ENCODE data around the gene CLIC5.

Gene CLIC5

GRCh38 chr6:45965007-45965406, 50.7 kb downstream of the CLIC5 start:
- TF ChIP-seq CTCF (conservative IDR thresholded peaks at IDR 0.05; ENCODE audit: control insufficient read depth, insufficient read depth, low read depth, low read length) = no peak
- DNase-seq (ENCODE audit: low read depth) = peak; percentile 46
- H3K4me3 ChIP-seq (ENCODE audit: control insufficient read depth, low read depth, low read length) = no peak overlapping the region

- no peak for TF ChIP-seq CTCF (conservative IDR thresholded peaks at IDR 0.05; ENCODE audit: control insufficient read depth, insufficient read depth, low read depth, low read length)
- no peak for DNase-seq (ENCODE audit: low read depth)
- H3K4me3 ChIP-seq (ENCODE audit: control insufficient read depth, low read depth, low read length) = no peak overlapping the region
These were observed 51.4 kb downstream of the CLIC5 start for GRCh38 chr6:45964300-45964699.

GRCh38 chr6:45963896-45964295, 51.8 kb downstream of the CLIC5 start:
- no peak for DNase-seq (ENCODE audit: low read depth)
- no peak overlapping the region for H3K4me3 ChIP-seq (ENCODE audit: control insufficient read depth, low read depth, low read length)
- no peak for TF ChIP-seq CTCF (conservative IDR thresholded peaks at IDR 0.05; ENCODE audit: control insufficient read depth, insufficient read depth, low read depth, low read length)

GRCh38 chr6:45961125-45961524, 54.5 kb downstream of the CLIC5 start:
- TF ChIP-seq CTCF (conservative IDR thresholded peaks at IDR 0.05; ENCODE audit: control insufficient read depth, insufficient read depth, low read depth, low read length) = no peak
- peak; percentile 34 for DNase-seq (ENCODE audit: low read depth)
- H3K4me3 ChIP-seq (ENCODE audit: control insufficient read depth, low read depth, low read length) = no peak overlapping the region

- TF ChIP-seq CTCF (conservative IDR thresholded peaks at IDR 0.05; ENCODE audit: control insufficient read depth, insufficient read depth, low read depth, low read length) = no peak
- peak; percentile 26 for DNase-seq (ENCODE audit: low read depth)
These were observed 56.0 kb downstream of the CLIC5 start for GRCh38 chr6:45959534-45960145.

GRCh38 chr6:45956663-45957062, 59.0 kb downstream of the CLIC5 start:
- no peak for TF ChIP-seq CTCF (conservative IDR thresholded peaks at IDR 0.05; ENCODE audit: control insufficient read depth, insufficient read depth, low read depth, low read length)
- DNase-seq (ENCODE audit: low read depth) = no peak
- H3K4me3 ChIP-seq (ENCODE audit: control insufficient read depth, low read depth, low read length) = no peak overlapping the region

More at GRCh38 chr6:45959534-45960145, 56.0 kb downstream of the CLIC5 start:
- H3K4me3 ChIP-seq (ENCODE audit: control insufficient read depth, low read depth, low read length) = no peak overlapping the region

- TF ChIP-seq CTCF (conservative IDR thresholded peaks at IDR 0.05; ENCODE audit: control insufficient read depth, insufficient read depth, low read depth, low read length) = no peak
- DNase-seq (ENCODE audit: low read depth) = no peak
- H3K4me3 ChIP-seq (ENCODE audit: control insufficient read depth, low read depth, low read length) = no peak overlapping the region
These were observed 59.5 kb downstream of the CLIC5 start for GRCh38 chr6:45956176-45956575.
